Testis (tissue), 3 donors: ENCODE measurements around the gene CLCA2. TPM values are rescaled to one million over a fixed set of nuclear protein-coding genes. Genes with fewer than 3 reads are reported as not detected.

Experiments used
- DNase-seq: peaks from one replicate; pipeline ENCODE4 v3.0.0-alpha.2; 2019
- H3K27ac ChIP-seq, 2 donors: fragments of 200-600 bp; sonication (generic); one replicate each; pipeline ENCODE4 v1.5.1; 2019
- H3K27me3 ChIP-seq: fragments of 200-600 bp; sonication (generic); one replicate; pipeline ENCODE4 v1.5.1; 2019
- H3K36me3 ChIP-seq: fragments of 200-600 bp; sonication (generic); one replicate; pipeline ENCODE4 v1.5.1; 2017; ENCODE audit warnings: low read depth; ENCODE audit errors: missing control alignments
- H3K4me1 ChIP-seq: fragments of 200-600 bp; sonication (generic); one replicate; pipeline ENCODE4 v1.5.1; 2019
- H3K4me3 ChIP-seq, 2 donors: fragments of 200-600 bp; sonication (generic); one replicate each; pipeline ENCODE4 v1.5.1; 2017 to 2019
- H3K9me3 ChIP-seq: fragments of 200-600 bp; sonication (generic); one replicate; pipeline ENCODE4 v1.5.1; 2017
- CTCF ChIP-seq, 3 experiments: fragments of 450-650 bp in 2 of 3; fragments of 200-600 bp in 1 of 3; sonication (generic) in 1 of 3; IDR thresholded peaks; one replicate each; pipeline ENCODE4 v1.5.1; 2016 to 2019; ENCODE audit warnings: antibody characterized with exemption in 3 of 3, mild to moderate bottlenecking in 2 of 3, moderate library complexity in 1 of 3
- POLR2A ChIP-seq: fragments of 450-650 bp; IDR thresholded peaks from one replicate; pipeline ENCODE4 v1.6.1; 2017; ENCODE audit warnings: antibody characterized with exemption, mild to moderate bottlenecking, moderate library complexity
- WGBS, 2 donors: methylation state at CpG; one replicate each; pipeline ENCODE4 v1.1.5; 2018; 5-methylcytosine and 5-hydroxymethylcytosine counted together
- intact Hi-C: fragments of 100-400 bp; cut with DNase I; formaldehyde crosslinking; loops from one replicate; pipeline ENCODE4 v1.15.1; 2023; ENCODE audit warnings: low total_unique reads
- polyA plus RNA-seq: library from polyadenylated mRNA; stranded (reverse); fragments of 350-450 nt; fragmentation: Illumina TruSeq; extraction: RNeasy Lipid Tissue Mini Kit (QIAGEN cat#74804); gene quantifications from one replicate; pipeline ENCODE4 v1.2.3, GENCODE V29; 2014; ENCODE audit warnings: low read depth, low replicate concordance; ENCODE audit not compliant: insufficient read depth
- total RNA-seq, 2 donors: library from RNA; depleted of rRNA; stranded (reverse); fragments of >200 nt; gene quantifications; one replicate each; pipeline ENCODE4 v1.2.3, GENCODE V29; 2016

CLCA2 gene
- total and polyA plus RNA-seq, 3 donors from 2014 or later, result 1.7 to 4.5 (median 2.6) TPM

GRCh38 chr1:86381223-86381622 lies 42.7 kb upstream of the CLCA2 start:
- Histone ChIP-seq H3K27ac (no peak overlapping the region), H3K4me3 (no peak overlapping the region), H3K36me3 (no peaks in the 10 kb centered on the region), H3K4me1 (no peaks in the 10 kb centered on the region), H3K27me3 (no peaks in the 10 kb centered on the region), H3K9me3 (no peaks in the 10 kb centered on the region)
- no peak for DNase-seq
- TF ChIP-seq CTCF (IDR thresholded peaks at IDR 0.05) (no peak), POLR2A (no peak)
- intact Hi-C loops, result no loop called here
- WGBS, 2 donors, result 83 to 84% methylated on average over 4 of the region's 4 CpGs

GRCh38 chr1:86382878-86383277 lies 41.1 kb upstream of the CLCA2 start:
- H3K9me3 ChIP-seq, result no peaks in the 10 kb centered on the region
- H3K36me3 ChIP-seq, result no peaks in the 10 kb centered on the region
- no peak overlapping the region for H3K27ac ChIP-seq
- no peak overlapping the region for H3K4me3 ChIP-seq
- no peaks in the 10 kb centered on the region for H3K27me3 ChIP-seq
- WGBS, 2 donors, result 55 to 71% methylated on average over 1 of the region's 1 CpG
- no peak for DNase-seq
- no peaks in the 10 kb centered on the region for H3K4me1 ChIP-seq
- TF ChIP-seq CTCF (IDR thresholded peaks at IDR 0.05) (no peak), POLR2A (no peak)
- intact Hi-C loops, result no loop called here

- Histone ChIP-seq H3K4me3 (no peak overlapping the region), H3K27ac (no peak overlapping the region), H3K27me3 (no peaks in the 10 kb centered on the region), H3K4me1 (no peaks in the 10 kb centered on the region), H3K36me3 (no peaks in the 10 kb centered on the region), H3K9me3 (no peaks in the 10 kb centered on the region)
- TF ChIP-seq POLR2A, result no peak
- TF ChIP-seq CTCF (IDR thresholded peaks at IDR 0.05), result no peak
- WGBS, 2 donors, result 91 to 95% methylated on average over 3 of the region's 3 CpGs
- DNase-seq, result no peak
- intact Hi-C loops, result no loop called here
These were observed 35.9 kb upstream of the CLCA2 start for GRCh38 chr1:86387916-86388627.

- intact Hi-C loops, result no loop called here
- Histone ChIP-seq H3K27me3 (no peaks in the 10 kb centered on the region), H3K4me3 (no peak overlapping the region), H3K4me1 (no peaks in the 10 kb centered on the region), H3K27ac (no peak overlapping the region), H3K9me3 (no peaks in the 10 kb centered on the region), H3K36me3 (no peaks in the 10 kb centered on the region)
- no peak for TF ChIP-seq CTCF (IDR thresholded peaks at IDR 0.05)
- no peak for TF ChIP-seq POLR2A
- no peak for DNase-seq
These were observed 35.2 kb upstream of the CLCA2 start for GRCh38 chr1:86388777-86389176.

- intact Hi-C loops, result no loop called here
These were observed 34.7 kb upstream of the CLCA2 start for GRCh38 chr1:86389307-86389706.

More at GRCh38 chr1:86389307-86389706, 34.7 kb upstream of the CLCA2 start:
- Histone ChIP-seq H3K4me1 (no peaks in the 10 kb centered on the region), H3K4me3 (no peak overlapping the region), H3K9me3 (no peaks in the 10 kb centered on the region), H3K27me3 (no peaks in the 10 kb centered on the region), H3K27ac (no peak overlapping the region), H3K36me3 (no peaks in the 10 kb centered on the region)
- no peak for DNase-seq
- no peak for TF ChIP-seq POLR2A
- no peak for TF ChIP-seq CTCF (IDR thresholded peaks at IDR 0.05)
